Stomach (tissue), 4 donors: Measurements from ENCODE around the gene PGLYRP2.

Source experiments
- CTCF ChIP-seq, 7 experiments: fragments of 450-650 bp in 4 of 7; fragments of 200-600 bp in 3 of 7; sonication (generic) in 3 of 7; IDR thresholded peaks; one replicate each; pipeline ENCODE4 v1.5.1; 2016 to 2019; ENCODE audit warnings: antibody characterized with exemption in 7 of 7, control low read depth in 2 of 7, mild to moderate bottlenecking in 1 of 7
- EP300 ChIP-seq: sonication (generic); formaldehyde crosslinking; IDR thresholded peaks from one replicate; pipeline ENCODE4 v1.6.1; 2017; ENCODE audit warnings: antibody characterized with exemption
- POLR2A ChIP-seq, 4 donors: fragments of 450-650 bp; IDR thresholded peaks; one replicate each; pipeline ENCODE4 v1.6.1; 2016; ENCODE audit warnings: antibody characterized with exemption in 4 of 4, control low read depth in 2 of 4, mild to moderate bottlenecking in 1 of 4, moderate library complexity in 1 of 4
- POLR2AphosphoS5 ChIP-seq, 3 donors: sonication (generic); formaldehyde crosslinking; IDR thresholded peaks; one replicate each; pipeline ENCODE4 v1.6.1; 2016; ENCODE audit warnings: antibody characterized with exemption in 3 of 3

GRCh38 chr19:15427350-15427700 lies 52.0 kb downstream of the PGLYRP2 start:
- TF ChIP-seq CTCF (IDR thresholded peaks at IDR 0.05) (no peak), POLR2A (IDR thresholded peaks at IDR 0.05) (no peak), EP300 (no peak), POLR2AphosphoS5 (IDR thresholded peaks at IDR 0.05) (no peak)
